Measurements from ENCODE around the gene SPON1. TPM values are rescaled to one million over a fixed set of nuclear protein-coding genes. Genes with fewer than 3 reads are reported as not detected.

The SPON1 gene
- total RNA-seq, 1 experiment from 2014 or later, result 0.20 TPM

DNA sequence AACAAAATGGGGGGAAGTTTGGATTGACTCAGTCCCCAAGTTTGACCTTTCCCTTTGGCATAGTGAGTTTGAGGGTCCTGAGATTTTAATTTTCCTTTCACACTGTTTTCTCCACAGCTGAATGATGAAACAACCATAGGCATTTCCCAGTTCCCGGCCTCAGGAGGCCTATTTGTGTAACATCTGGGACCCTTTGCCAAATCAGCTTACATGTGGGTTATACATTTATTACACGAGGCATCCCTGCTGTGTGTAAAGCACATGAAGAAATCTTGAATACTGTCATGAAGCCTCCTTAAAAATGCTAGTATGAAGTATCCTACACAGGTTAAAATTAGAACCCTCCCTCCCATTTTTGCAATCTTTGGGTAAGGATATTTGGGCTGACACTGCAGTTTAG lies 44.6 kb upstream of the SPON1 start:
- no peak overlapping the region for H3K4me2 ChIP-seq (ENCODE audit: insufficient read depth, insufficient read length, low read length)
- no peak overlapping the region for H3K4ac ChIP-seq (ENCODE audit: low read depth, low read length)
- no peak overlapping the region for H4K5ac ChIP-seq (ENCODE audit: insufficient read length, low read depth, low read length)
- no peak overlapping the region for H3K14ac ChIP-seq (ENCODE audit: insufficient read depth, low read length)
- Mint-ChIP-seq H3K4me1 (peaks cover 26% of the 10 kb centered on the region in 2 experiments), H3K27ac (peak overlapping the region in 1 of 3 experiments; percentile 67; a peak in 1 of 7 replicates), H3K27me3 (ENCODE audit: low read depth) (no peaks in the 10 kb centered on the region), H3K36me3 (ENCODE audit: insufficient read depth in 1 of 3, low read depth in 3 of 3) (peaks cover 0 to 4% (median 0%) of the 10 kb centered on the region in 3 experiments; a peak in 2 of 7 replicates), H3K9me3 (peaks cover 0 to 3% of the 10 kb centered on the region in 2 experiments; a peak in 1 of 5 replicates), H3K4me3 (no peak overlapping the region)
- peaks cover 6% of the 10 kb centered on the region; the same call in 1 of the 2 replicates for H3K4me1 ChIP-seq (ENCODE audit: insufficient read depth, low read length)
- H3K79me1 ChIP-seq (ENCODE audit: insufficient read depth, low read depth, low read length, poor library complexity, severe bottlenecking), result no peaks in the 10 kb centered on the region
- H4K20me1 ChIP-seq (ENCODE audit: control insufficient read depth, insufficient read depth, insufficient read length), result no peaks in the 10 kb centered on the region
- TF ChIP-seq, protein P1, sequence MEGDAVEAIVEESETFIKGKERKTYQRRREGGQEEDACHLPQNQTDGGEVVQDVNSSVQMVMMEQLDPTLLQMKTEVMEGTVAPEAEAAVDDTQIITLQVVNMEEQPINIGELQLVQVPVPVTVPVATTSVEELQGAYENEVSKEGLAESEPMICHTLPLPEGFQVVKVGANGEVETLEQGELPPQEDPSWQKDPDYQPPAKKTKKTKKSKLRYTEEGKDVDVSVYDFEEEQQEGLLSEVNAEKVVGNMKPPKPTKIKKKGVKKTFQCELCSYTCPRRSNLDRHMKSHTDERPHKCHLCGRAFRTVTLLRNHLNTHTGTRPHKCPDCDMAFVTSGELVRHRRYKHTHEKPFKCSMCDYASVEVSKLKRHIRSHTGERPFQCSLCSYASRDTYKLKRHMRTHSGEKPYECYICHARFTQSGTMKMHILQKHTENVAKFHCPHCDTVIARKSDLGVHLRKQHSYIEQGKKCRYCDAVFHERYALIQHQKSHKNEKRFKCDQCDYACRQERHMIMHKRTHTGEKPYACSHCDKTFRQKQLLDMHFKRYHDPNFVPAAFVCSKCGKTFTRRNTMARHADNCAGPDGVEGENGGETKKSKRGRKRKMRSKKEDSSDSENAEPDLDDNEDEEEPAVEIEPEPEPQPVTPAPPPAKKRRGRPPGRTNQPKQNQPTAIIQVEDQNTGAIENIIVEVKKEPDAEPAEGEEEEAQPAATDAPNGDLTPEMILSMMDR (conservative IDR thresholded peaks at IDR 0.05), result no peak
- no peak overlapping the region for H2BK15ac ChIP-seq (ENCODE audit: low read depth, low read length)
- no peak overlapping the region for H3K18ac ChIP-seq (ENCODE audit: insufficient read length, low read depth, low read length)
- H4K91ac ChIP-seq (ENCODE audit: insufficient read length, low read depth, low read length), result no peak overlapping the region
- no peak overlapping the region for H3K23ac ChIP-seq (ENCODE audit: insufficient read length, low read depth, low read length)
- H4K8ac ChIP-seq (replicated peaks; ENCODE audit: insufficient read length, low read depth, low read length), result no peak overlapping the region
- H3T11ph ChIP-seq (ENCODE audit: low read length), result no peak overlapping the region
- no peak overlapping the region for H3K9ac ChIP-seq (ENCODE audit: extremely low read depth, insufficient read length, low read length)
- H2BK5ac ChIP-seq (ENCODE audit: insufficient read length, low read length), result no peak overlapping the region
- no peaks in the 10 kb centered on the region for H3K23me2 ChIP-seq (ENCODE audit: insufficient read length, low read depth, low read length, poor library complexity, severe bottlenecking)
- no peaks in the 10 kb centered on the region for H3K79me2 ChIP-seq (ENCODE audit: insufficient read depth, low read length)
- no peak overlapping the region for H2AFZ ChIP-seq (ENCODE audit: low read length)
- no peak overlapping the region for H2BK12ac ChIP-seq (ENCODE audit: insufficient read length, low read depth, low read length)
- no peak overlapping the region for H2BK120ac ChIP-seq (ENCODE audit: low read depth, low read length, poor library complexity, severe bottlenecking)
- no peak overlapping the region for H3K56ac ChIP-seq (ENCODE audit: insufficient read length, low read depth, low read length)
- no peak for DNase-seq
- H3K27me3 ChIP-seq (ENCODE audit: insufficient read depth, low read length), result no peaks in the 10 kb centered on the region
- no peak overlapping the region for H2BK20ac ChIP-seq (ENCODE audit: low read depth, low read length, poor library complexity, severe bottlenecking)
- H3K27ac ChIP-seq (ENCODE audit: insufficient read length, low read depth, low read length), result no peak overlapping the region
- H3K9me3 ChIP-seq (ENCODE audit: control insufficient read depth, low read depth, low read length), result no peaks in the 10 kb centered on the region
- no CpG with 5 or more reads among the region's 2 CpGs for WGBS (ENCODE audit: extremely low coverage, insufficient read length, low lambda C conversion rate)
- H2AK5ac ChIP-seq (ENCODE audit: insufficient read length, low read length), result no peak overlapping the region

All from H9 (cell line).